ENCODE measurements around the gene FAM186B.

GRCh38 chr12:49627752-49628360 lies 22.4 kb upstream of the FAM186B start:
- TF ChIP-seq EZH2 (IDR thresholded peaks at IDR 0.05) (no peak), POLR2AphosphoS5 (IDR thresholded peaks at IDR 0.05; ENCODE audit: borderline replicate concordance, low read depth, low read length) (no peak), FOXP2 (optimal IDR thresholded peaks at IDR 0.05; ENCODE audit: control extremely low read depth, extremely low read length, insufficient read depth) (no peak)
